HL-60 (cell line): ENCODE data around the gene PIK3R2.
"Not testable (repeated sequence)": the region's sequence is repeated elsewhere in the genome, so short reads cannot be mapped to it uniquely, and the experiment has no call there.

ENCODE experiments used
- DNase-seq, 2 experiments: peaks; one replicate each; pipeline ENCODE4 v3.0.0-alpha.2; 2010 to 2020; ENCODE audit warnings: low read depth in 1 of 2, low spot score in 1 of 2
- H3K27ac ChIP-seq: fragments of 250-450 bp; sonication (Bioruptor Pico); replicated peaks from 2 replicates; pipeline ENCODE4 v1.5.1; 2020; ENCODE audit warnings: mild to moderate bottlenecking, moderate library complexity
- H3K27me3 ChIP-seq: fragments of 250-450 bp; sonication (Bioruptor Pico); 2 replicates; pipeline ENCODE4 v1.5.1; 2021; ENCODE audit warnings: mild to moderate bottlenecking, moderate library complexity; ENCODE audit not compliant: insufficient read depth, poor library complexity, severe bottlenecking
- H3K4me3 ChIP-seq: replicated peaks from 2 replicates; pipeline ENCODE4 v1.5.1; 2011; ENCODE audit warnings: mild to moderate bottlenecking, control low read depth, low read length; ENCODE audit not compliant: insufficient read depth
- CTCF ChIP-seq: IDR thresholded peaks from one replicate; pipeline ENCODE4 v1.5.1; 2011; ENCODE audit warnings: low read length, control low read depth, inconsistent platforms; ENCODE audit not compliant: insufficient read depth
- GABPA ChIP-seq: IDR thresholded peaks from 2 replicates; pipeline ENCODE4 v1.6.1; 2012; ENCODE audit warnings: low read depth
- POLR2AphosphoS5 ChIP-seq: IDR thresholded peaks from 2 replicates; pipeline ENCODE4 v1.6.1; 2012; ENCODE audit warnings: low read depth
- SPI1 ChIP-seq: IDR thresholded peaks from 2 replicates; pipeline ENCODE4 v1.6.1; 2012; ENCODE audit warnings: low read depth, mild to moderate bottlenecking, borderline replicate concordance
- TF ChIP-seq, protein P1 (sequence below): IDR thresholded peaks from 2 replicates; pipeline ENCODE4 v1.6.1; 2012; ENCODE audit warnings: low read depth; ENCODE audit not compliant: insufficient replicate concordance

PIK3R2 gene

GRCh38 chr19:18205200-18205892, 52.4 kb downstream of the PIK3R2 start:
- no peaks in the 10 kb centered on the region for H3K27me3 ChIP-seq
- peak overlapping the region; percentile 51 for H3K27ac ChIP-seq
- DNase-seq, result peak in 1 of 2 experiments; percentile 45
- TF ChIP-seq, protein P1, sequence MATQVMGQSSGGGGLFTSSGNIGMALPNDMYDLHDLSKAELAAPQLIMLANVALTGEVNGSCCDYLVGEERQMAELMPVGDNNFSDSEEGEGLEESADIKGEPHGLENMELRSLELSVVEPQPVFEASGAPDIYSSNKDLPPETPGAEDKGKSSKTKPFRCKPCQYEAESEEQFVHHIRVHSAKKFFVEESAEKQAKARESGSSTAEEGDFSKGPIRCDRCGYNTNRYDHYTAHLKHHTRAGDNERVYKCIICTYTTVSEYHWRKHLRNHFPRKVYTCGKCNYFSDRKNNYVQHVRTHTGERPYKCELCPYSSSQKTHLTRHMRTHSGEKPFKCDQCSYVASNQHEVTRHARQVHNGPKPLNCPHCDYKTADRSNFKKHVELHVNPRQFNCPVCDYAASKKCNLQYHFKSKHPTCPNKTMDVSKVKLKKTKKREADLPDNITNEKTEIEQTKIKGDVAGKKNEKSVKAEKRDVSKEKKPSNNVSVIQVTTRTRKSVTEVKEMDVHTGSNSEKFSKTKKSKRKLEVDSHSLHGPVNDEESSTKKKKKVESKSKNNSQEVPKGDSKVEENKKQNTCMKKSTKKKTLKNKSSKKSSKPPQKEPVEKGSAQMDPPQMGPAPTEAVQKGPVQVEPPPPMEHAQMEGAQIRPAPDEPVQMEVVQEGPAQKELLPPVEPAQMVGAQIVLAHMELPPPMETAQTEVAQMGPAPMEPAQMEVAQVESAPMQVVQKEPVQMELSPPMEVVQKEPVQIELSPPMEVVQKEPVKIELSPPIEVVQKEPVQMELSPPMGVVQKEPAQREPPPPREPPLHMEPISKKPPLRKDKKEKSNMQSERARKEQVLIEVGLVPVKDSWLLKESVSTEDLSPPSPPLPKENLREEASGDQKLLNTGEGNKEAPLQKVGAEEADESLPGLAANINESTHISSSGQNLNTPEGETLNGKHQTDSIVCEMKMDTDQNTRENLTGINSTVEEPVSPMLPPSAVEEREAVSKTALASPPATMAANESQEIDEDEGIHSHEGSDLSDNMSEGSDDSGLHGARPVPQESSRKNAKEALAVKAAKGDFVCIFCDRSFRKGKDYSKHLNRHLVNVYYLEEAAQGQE, result no peak
- TF ChIP-seq POLR2AphosphoS5, result no peak
- no peak for TF ChIP-seq SPI1
- no peak for TF ChIP-seq GABPA
- no peak for TF ChIP-seq CTCF
- peak overlapping the region; percentile 57 for H3K4me3 ChIP-seq

DNA sequence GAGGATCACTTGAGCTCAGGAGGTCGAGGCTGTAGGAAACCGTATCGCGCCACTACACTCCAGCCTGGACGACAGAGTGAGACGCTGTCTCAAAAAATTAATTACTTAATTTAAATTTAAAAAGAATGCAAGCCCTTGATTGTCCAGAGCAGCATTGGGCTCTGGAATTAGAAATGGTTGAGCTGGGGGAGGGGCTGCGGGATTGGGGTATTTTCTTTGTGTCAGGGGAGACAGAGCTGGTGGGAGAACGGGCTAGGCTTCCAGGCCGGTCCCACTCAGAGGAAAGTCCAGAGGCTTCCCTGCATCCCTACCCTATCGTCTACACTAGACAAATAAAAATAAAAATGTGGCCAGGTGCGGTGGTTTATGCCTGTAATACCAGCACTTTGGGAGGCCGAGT, 53.1 kb downstream of the PIK3R2 start:
- no peak overlapping the region for H3K4me3 ChIP-seq
- DNase-seq, result no peak
- no peak overlapping the region for H3K27ac ChIP-seq
- TF ChIP-seq SPI1, result no peak
- TF ChIP-seq CTCF, result no peak
- TF ChIP-seq POLR2AphosphoS5, result no peak
- TF ChIP-seq, protein P1, result no peak
- no peak for TF ChIP-seq GABPA
- no peaks in the 10 kb centered on the region for H3K27me3 ChIP-seq

- Histone ChIP-seq H3K27me3 (no peaks in the 10 kb centered on the region), H3K4me3 (no peak overlapping the region), H3K27ac (no peak overlapping the region)
- TF ChIP-seq, protein P1, result no peak
- TF ChIP-seq POLR2AphosphoS5 (no peak), CTCF (no peak), GABPA (no peak), SPI1 (no peak)
- DNase-seq, result peak in 1 of 2 experiments; percentile 36
These were observed 55.4 kb downstream of the PIK3R2 start for GRCh38 chr19:18208098-18208951.

GRCh38 chr19:18209912-18210311, 56.9 kb downstream of the PIK3R2 start:
- H3K4me3 ChIP-seq, H3K27ac ChIP-seq, H3K27me3 ChIP-seq, DNase-seq: not testable (repeated sequence)
